ENCODE results near the gene AMOT.
A peak's percentile ranks its signal among the peaks of the same experiment; 100 is the strongest.
"Not testable (repeated sequence)": the region's sequence is repeated elsewhere in the genome, so short reads cannot be mapped to it uniquely, and the experiment has no call there.

AMOT gene

DNA sequence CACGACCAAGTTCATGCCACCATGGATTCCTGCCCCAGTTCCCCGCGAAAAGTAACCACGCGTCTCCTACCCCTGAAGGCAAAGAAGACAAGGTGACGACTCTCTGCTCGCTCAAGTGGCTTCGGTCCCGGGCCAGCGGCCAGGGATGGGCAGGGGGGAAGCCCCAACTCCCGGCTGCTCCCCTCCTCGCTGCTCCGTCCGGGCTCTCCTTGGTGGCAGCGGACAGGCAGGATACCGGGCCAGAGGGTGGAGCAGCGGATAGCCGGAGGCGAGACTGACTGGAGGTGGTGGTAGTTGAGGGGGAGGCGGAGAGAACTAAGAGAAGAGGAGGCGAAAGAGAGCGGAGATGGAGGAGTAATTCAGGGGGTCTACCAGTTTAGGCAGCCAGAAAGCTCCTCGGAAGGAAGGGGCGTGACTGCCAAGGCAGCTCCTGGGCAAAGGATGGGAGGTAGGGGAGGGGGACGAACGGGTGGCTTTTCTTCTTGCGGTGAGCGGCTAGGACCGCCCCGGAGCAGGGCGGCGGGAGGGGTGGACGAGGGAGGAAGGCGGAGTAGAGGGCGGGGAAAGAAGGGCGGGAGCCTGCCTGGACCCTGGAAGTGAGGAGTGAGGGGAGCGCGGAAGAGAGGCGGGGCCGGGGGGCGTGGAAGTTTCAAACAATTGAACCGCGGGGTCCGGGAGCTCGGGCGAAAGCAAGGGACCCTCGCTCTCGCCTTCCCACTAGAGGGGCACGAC lies at the start of gene AMOT:
Gene AMOT (minus strand): TSS at position 450 of the 732 bp plus-strand sequence. CDS start 17,705 bp downstream, outside the sequence.
- DNase-seq = peak; percentile 64

DNA sequence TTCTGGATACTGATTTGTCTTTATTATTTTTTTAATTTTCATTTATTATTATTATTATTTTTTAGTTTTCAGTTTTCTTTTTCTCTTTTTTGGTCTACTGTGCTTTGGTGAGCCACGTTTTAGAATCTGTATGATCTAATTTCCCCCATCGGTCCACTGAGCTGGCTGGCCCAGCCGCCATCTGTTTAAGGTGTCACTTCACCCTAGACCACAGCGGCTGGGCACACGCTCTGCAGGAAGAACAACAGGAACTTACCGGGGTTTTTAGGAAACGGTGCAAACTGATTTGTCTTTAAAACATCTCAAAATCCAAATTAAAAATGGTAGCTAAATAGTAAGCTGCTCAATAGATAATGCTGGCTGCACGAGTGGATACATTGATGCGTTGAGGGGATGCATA lies 48.8 kb upstream of the AMOT start:
- DNase-seq = no peak

GRCh38 chrX:112888916-112889315 lies 48.3 kb upstream of the AMOT start:
- DNase-seq = no peak

DNA sequence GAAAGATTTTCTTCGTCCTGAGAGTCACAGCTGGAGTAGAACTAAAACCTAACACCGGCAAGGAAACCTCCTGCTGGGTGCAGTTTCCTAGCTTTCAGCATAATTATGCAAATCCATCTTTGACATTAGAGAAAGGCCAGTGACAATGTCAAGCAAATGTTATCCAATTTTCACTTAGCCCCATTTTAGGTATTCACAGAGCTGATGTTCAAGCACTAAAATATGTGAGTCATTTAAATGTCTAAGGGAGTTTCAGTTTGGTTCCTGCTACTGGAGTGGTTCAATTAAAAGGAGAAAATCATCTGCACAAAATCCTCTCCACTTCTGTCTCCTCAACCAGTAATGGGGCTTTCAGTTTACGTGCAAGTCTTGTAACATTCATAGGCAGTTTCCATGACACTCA lies 37.1 kb upstream of the AMOT start:
- DNase-seq = no peak

DNA sequence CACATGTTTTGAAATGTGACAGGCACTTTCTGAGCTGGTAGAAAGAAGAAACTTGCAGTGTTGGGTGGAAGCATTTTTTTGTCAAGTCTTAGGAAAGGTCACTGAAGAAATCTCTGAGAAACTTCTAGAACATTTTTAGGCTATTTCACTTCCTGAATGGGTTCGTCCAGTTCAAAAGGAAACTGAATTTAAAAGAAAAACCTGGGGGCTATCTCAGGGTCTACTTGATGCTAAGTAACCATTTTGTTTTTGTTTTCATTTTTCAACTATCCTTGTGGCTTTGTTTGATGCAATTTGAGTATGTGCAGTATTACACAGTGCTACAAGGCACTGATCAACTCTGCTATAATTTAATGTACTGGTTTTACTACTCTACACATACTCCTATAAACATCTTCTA lies 34.0 kb upstream of the AMOT start:
- no peak for DNase-seq

DNA sequence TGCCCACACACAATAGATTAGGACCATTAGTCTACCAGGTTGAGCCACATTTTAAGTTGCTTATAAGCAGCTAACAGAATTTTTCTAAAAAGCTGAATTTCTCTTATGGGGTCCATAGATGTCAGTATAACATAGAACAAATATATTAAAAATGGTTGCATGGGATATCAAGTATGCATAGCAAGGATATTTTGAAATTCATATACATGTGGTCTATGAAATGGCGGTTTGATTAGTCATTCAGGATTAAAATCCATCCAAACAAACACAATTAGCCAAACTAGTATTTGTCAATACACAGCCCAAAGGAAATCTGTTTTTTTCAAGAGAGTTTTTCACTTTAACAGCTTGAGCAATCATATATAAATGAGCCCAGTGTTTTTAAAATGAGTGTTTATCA lies 33.5 kb upstream of the AMOT start:
- no peak for DNase-seq

DNA sequence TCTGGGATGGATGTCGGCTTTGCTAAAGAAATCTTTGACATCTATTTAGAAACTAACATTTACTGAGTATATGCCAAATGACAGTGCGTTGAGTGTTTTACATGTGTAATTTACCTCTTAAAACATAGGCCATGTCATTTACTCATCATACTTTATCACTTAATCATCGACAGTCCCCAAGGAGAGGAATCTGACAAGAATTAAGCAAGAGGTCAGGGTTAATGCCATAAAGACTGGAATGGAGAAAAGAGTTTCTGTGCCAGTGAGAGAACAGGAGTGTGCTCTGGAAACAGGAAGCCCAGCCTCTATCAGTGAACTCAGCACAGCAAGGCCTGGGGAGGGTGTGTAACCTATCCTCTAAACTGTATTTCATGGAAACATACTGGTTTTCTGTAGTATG lies 28.0 kb upstream of the AMOT start:
- DNase-seq = no peak

DNA sequence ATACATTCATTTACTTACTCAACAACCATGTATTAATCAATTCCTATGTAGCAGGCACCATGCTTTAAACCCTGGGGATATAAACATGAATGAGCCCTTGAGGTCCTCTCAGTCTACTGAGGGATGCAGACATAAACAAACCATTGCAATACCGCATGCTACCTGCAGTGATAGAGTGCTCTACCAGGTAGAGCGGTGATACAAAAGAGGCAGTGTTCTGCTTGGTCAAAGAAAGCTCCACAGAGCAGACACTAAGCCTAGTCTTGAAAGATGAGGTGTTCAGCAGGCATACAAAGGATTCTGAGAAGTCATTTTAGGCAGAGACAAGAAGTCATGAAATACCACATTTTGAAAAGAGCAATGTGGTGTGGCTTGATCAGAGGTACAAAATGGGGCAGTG lies 26.9 kb upstream of the AMOT start:
- DNase-seq = no peak

DNA sequence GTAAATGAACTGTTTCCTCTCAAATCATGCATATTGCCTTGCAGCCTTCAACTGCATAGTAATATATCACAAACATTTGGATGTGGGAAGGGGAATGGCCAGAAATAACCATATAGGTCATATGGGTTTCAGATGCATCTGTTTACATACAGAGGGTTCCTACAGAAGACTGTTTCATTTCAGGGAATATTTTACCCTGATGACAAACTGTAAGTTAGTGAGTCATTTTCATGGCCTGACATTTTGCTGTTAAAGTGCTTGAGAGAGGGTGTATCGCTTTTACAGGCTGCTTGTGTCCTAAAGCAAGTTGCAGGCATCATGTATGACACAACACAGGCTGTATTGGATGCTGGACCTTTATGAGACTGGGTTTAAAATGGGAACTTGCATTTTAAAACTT lies 25.5 kb upstream of the AMOT start:
- DNase-seq = no peak

GRCh38 chrX:112865464-112866025 lies 24.9 kb upstream of the AMOT start:
- peak; percentile 51 for DNase-seq

DNA sequence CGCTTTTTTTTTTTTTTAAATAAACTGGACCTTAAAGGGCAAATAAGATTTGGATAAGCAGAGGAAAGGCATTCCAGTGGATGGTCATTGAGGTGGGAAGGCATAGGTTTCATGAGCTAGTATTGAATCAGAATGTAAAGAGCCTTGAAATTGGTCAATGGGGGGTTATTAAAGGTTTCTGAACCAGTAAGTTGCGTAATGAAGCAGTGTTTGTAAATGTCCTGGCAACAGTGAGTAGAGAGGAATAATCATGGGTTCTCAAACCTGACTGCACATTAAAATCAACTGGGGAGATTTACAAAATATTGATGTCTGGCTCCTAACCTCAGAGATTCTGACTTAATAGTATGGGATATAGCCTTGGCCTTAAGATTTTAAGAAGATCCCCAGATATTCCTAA lies 23.2 kb upstream of the AMOT start:
- DNase-seq = no peak

GRCh38 chrX:112857478-112857878 lies 16.8 kb upstream of the AMOT start:
- DNase-seq = no peak

GRCh38 chrX:112854901-112855300 lies 14.3 kb upstream of the AMOT start:
- not testable (repeated sequence) for DNase-seq

DNA sequence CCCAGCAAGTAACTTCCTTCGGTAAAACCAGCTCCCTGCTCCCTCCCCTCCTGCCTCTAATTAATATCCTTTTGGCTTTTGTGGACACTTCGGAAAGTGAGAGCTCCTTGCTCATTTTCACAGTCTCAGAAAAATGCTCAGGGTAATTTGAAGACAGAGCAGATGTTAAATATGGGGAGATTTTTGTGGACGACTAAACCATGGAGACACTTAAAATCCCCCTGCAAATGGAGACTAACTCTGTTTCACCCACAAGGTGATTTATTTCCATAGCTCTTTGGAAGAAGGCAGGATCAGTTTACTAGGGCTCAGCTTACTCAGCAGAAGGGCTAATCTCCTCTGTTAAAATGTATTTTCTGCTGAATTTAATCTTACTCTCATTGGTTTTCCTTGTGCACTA lies 12.2 kb upstream of the AMOT start:
- no peak for DNase-seq

DNA sequence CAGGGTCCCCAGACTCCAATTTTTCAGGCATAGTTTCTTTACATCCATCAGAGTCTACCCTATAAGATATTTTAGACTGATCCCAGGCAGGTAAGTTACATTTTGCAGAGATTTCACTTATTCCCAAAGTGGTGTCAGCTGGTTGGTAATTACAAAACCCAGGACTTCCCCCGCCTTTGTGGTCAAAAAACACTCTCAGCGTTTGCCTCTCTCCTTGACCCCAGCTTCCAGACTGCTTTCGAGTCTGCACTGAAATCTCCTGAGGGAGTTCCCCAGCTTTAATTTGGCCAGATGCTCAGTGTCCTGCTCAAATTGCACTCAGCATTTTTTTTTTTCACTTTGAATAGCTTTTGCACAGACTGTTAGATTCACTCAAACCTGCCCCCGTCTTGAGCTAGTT lies 11.2 kb upstream of the AMOT start:
- DNase-seq = no peak

GRCh38 chrX:112851161-112851779 lies 10.6 kb upstream of the AMOT start:
- DNase-seq = no peak

- no peak for DNase-seq
Measured at GRCh38 chrX:112849016-112849415, 8.4 kb upstream of the AMOT start.

DNA sequence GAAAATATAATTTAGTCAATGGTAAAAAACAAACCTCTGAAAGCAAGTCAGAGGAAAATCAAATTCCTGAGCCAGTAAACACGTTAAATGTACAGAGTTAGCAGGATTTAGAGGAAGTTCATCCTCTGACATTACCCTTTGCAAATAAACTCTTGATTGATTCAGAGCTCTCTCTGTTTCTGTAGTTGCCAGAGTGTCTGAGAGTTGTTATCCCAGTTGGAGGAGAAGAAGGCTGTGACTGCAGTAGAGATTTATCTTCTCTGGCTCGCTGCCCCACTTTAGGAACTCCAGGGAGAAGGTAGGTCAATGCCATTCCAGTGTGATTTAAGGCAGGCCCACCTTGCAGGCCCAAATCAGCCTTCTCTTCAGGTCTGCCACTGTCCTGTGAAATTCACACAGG lies 6.2 kb upstream of the AMOT start:
- no peak for DNase-seq

DNA sequence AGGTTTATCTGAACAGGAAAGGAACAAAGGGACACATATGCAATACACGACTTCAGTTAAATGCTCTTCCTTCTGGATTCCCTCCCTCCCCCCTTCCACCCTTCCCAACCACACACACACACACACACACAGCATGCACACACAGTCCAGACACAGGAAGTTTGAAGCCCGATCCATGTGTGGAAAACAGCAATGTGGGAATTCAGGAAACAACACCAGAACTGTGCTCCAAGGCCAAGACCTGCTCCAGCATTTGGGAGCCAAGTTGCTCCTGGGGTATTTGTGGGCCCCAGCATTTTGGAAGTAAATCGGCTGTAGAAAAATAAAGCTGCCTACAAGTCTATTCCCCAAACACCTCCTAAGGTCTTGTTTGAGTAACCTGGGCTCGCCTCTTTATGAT lies 5.6 kb upstream of the AMOT start:
- DNase-seq = no peak

DNA sequence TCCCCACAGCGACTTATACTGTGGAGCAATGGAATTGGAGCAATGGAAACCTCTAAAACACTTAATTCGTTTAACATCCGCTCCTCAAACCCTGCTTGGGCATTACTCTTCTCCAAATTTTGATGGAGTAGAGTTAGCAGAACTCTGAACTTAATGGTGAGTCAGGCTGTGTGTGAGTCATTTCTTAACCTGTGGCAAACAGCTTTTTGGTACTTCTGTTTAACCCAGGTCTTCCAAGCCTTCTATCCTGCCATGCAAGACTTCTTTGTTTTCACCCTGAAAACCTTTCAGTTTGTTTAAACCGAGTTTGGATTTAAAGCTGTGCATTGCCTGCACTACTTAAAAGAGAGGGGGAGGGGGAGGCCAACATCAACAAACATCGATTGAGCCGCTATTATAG lies 3.6 kb upstream of the AMOT start:
- DNase-seq = no peak

DNA sequence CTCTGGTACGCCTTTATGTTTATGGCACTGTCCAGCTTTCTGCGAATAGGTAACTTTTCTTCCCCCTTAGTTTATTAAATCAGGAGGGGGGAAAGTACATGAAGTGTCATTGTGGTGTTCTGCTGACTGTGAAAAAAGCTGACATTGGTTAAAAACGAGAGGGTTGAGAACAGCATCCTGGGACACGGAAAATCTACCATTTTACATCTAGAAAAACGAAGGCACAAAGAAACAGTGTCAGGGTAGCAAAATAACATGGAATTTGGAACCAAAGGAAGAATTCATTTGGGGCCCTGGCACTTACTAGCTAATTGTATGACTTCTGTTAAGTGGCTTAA lies 1.2 kb upstream of the AMOT start:
- DNase-seq = no peak

DNA sequence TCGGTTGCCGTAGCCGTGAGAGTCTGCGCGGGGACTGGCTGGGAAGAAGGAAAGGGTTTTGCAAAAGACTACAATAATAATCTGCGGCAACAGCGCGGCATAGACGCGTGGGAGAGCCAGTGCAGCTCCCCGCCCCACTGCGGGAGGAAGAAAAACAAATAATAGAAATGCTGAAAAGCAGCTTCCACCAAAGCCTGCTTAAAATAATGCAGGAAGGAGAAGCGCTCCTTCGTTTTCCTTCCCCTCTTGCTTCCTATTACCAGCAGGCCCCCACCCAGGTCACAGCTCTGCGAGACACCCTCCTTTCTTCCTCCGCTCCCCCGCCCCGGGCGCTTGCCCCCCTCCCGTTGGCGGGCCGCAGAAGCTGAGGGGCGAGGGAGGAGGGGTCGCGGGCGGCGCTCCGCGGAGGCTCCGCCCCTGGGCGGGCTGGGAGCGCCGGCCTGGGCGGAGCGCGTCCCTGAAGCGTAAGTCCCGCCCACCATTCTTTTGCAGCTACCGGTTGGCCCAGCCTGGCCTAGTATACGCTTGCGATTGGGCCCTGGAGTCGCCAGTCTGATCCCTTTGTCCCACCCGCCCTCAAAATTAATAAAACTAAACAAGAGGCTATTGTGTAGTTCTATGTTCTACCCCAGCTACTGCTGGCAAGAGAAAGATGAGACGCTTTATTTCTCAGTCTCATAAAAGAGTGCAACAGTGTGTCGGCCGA lies 636 bp upstream of the AMOT start:
- DNase-seq = peak; percentile 85

- no peak for DNase-seq
Measured at GRCh38 chrX:112839856-112840255, 775 bp downstream of the AMOT start.

- DNase-seq = no peak
Measured at GRCh38 chrX:112837531-112837930, 3.1 kb downstream of the AMOT start.

Measured in NCI-H748 treated with DMSO at 0.1 percent for 48 hours (cell line).